HL-60 (cell line): ENCODE results near the gene SPRED3.
"Not testable (repeated sequence)": the region's sequence is repeated elsewhere in the genome, so short reads cannot be mapped to it uniquely, and the experiment has no call there.

Source experiments
- GABPA ChIP-seq: IDR thresholded peaks from 2 replicates; pipeline ENCODE4 v1.6.1; 2012; ENCODE audit warnings: low read depth
- POLR2AphosphoS5 ChIP-seq: IDR thresholded peaks from 2 replicates; pipeline ENCODE4 v1.6.1; 2012; ENCODE audit warnings: low read depth
- REST ChIP-seq: IDR thresholded peaks from 2 replicates; pipeline ENCODE4 v1.6.1; 2012; ENCODE audit warnings: low read depth; ENCODE audit not compliant: insufficient replicate concordance
- SPI1 ChIP-seq: IDR thresholded peaks from 2 replicates; pipeline ENCODE4 v1.6.1; 2012; ENCODE audit warnings: low read depth, mild to moderate bottlenecking, borderline replicate concordance
- TF ChIP-seq, protein P1 (sequence below): IDR thresholded peaks from one replicate; pipeline ENCODE4 v1.5.1; 2011; ENCODE audit warnings: low read length, control low read depth, inconsistent platforms; ENCODE audit not compliant: insufficient read depth

GRCh38 chr19:38411898-38412297 is 23.4 kb downstream of the SPRED3 start:
- TF ChIP-seq, protein P1, sequence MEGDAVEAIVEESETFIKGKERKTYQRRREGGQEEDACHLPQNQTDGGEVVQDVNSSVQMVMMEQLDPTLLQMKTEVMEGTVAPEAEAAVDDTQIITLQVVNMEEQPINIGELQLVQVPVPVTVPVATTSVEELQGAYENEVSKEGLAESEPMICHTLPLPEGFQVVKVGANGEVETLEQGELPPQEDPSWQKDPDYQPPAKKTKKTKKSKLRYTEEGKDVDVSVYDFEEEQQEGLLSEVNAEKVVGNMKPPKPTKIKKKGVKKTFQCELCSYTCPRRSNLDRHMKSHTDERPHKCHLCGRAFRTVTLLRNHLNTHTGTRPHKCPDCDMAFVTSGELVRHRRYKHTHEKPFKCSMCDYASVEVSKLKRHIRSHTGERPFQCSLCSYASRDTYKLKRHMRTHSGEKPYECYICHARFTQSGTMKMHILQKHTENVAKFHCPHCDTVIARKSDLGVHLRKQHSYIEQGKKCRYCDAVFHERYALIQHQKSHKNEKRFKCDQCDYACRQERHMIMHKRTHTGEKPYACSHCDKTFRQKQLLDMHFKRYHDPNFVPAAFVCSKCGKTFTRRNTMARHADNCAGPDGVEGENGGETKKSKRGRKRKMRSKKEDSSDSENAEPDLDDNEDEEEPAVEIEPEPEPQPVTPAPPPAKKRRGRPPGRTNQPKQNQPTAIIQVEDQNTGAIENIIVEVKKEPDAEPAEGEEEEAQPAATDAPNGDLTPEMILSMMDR: not testable (repeated sequence)
- TF ChIP-seq REST, POLR2AphosphoS5, SPI1, GABPA: not testable (repeated sequence)
